HEK293 (cell line): ENCODE results near the gene PRTN3.
"Not testable (repeated sequence)": the region's sequence is repeated elsewhere in the genome, so short reads cannot be mapped to it uniquely, and the experiment has no call there.

Source experiments
- CTCF ChIA-PET: fragments of 350-600 bp; formaldehyde crosslinking; extraction: SDS; loops from one replicate; lab custom pipeline; 2021; ENCODE audit warnings: antibody characterized with exemption; lab: Yijun Ruan, JAX
- POLR2A ChIA-PET: fragments of 300-600 bp; formaldehyde crosslinking; extraction: SDS; loops from one replicate; lab custom pipeline; 2020; ENCODE audit warnings: antibody characterized with exemption, inconsistent platforms; lab: Yijun Ruan, JAX
- H3K27ac ChIP-seq: fragments of 200-500 bp; sonication (Bioruptor generic); 2 replicates; pipeline ENCODE4 v1.5.1; 2014; ENCODE audit warnings: low read depth, low read length, control low read depth, inconsistent platforms; ENCODE audit errors: extremely low read depth
- H3K36me3 ChIP-seq, 2 experiments: fragments of 200-500 bp in 1 of 2; sonication (Bioruptor generic) in 1 of 2; 1 replicate in 1 of 2; 2 replicates in 1 of 2; pipeline ENCODE4 v1.5.1; 2014 to 2017; ENCODE audit warnings: inconsistent platforms in 2 of 2, low read length in 2 of 2; ENCODE audit not compliant: control insufficient read depth in 2 of 2, insufficient read depth in 1 of 2
- H3K4me1 ChIP-seq: fragments of 200-500 bp; sonication (Bioruptor generic); 2 replicates; pipeline ENCODE4 v1.5.1; 2014; ENCODE audit warnings: mild to moderate bottlenecking, low read length, inconsistent platforms; ENCODE audit not compliant: control insufficient read depth, insufficient read depth
- H3K4me3 ChIP-seq: 2 replicates; pipeline ENCODE4 v1.5.1; 2011; ENCODE audit warnings: low read depth, mild to moderate bottlenecking, control low read depth, low read length, moderate library complexity
- H3K9me3 ChIP-seq: fragments of 200-500 bp; sonication (Bioruptor generic); 2 replicates; pipeline ENCODE4 v1.5.1; 2014; ENCODE audit warnings: low read depth, low read length, inconsistent platforms; ENCODE audit not compliant: control insufficient read depth, insufficient read depth
- GLIS1 ChIP-seq: fragments of 450-650 bp; formaldehyde crosslinking; IDR thresholded peaks from 2 replicates; pipeline ENCODE4 v1.5.1; 2016; ENCODE audit warnings: missing biosample characterization, missing genetic modification characterization
- KLF8 ChIP-seq: fragments of 450-650 bp; formaldehyde crosslinking; IDR thresholded peaks from 2 replicates; pipeline ENCODE4 v1.5.1; 2016; ENCODE audit warnings: missing biosample characterization, missing genetic modification characterization
- PBX3 ChIP-seq: sonication (generic); formaldehyde crosslinking; IDR thresholded peaks from 2 replicates; pipeline ENCODE4 v1.8.1; 2022; ENCODE audit warnings: mild to moderate bottlenecking, moderate library complexity, missing genetic modification reagents
- ZBTB21 ChIP-seq: fragments of 450-650 bp; formaldehyde crosslinking; IDR thresholded peaks from 2 replicates; pipeline ENCODE4 v1.5.1; 2017; ENCODE audit warnings: missing biosample characterization, missing genetic modification characterization
- ZBTB26 ChIP-seq: fragments of 450-650 bp; formaldehyde crosslinking; optimal IDR thresholded peaks from 2 replicates; pipeline ENCODE3; 2016; ENCODE audit warnings: missing biosample characterization, mild to moderate bottlenecking, missing genetic modification characterization
- ZFP69B ChIP-seq: fragments of 450-650 bp; formaldehyde crosslinking; IDR thresholded peaks from 2 replicates; pipeline ENCODE4 v1.5.1; 2016; ENCODE audit warnings: missing biosample characterization, missing genetic modification characterization
- ZNF2 ChIP-seq: fragments of 450-650 bp; formaldehyde crosslinking; IDR thresholded peaks from 2 replicates; pipeline ENCODE4 v1.5.1; 2016; ENCODE audit warnings: missing biosample characterization, missing genetic modification characterization
- ZNF24 ChIP-seq: fragments of 450-650 bp; formaldehyde crosslinking; IDR thresholded peaks from 2 replicates; pipeline ENCODE4 v1.5.1; 2016; ENCODE audit warnings: missing biosample characterization, missing genetic modification characterization
- ZNF292 ChIP-seq: fragments of 450-650 bp; formaldehyde crosslinking; IDR thresholded peaks from 2 replicates; pipeline ENCODE4 v1.5.1; 2016; ENCODE audit warnings: low read depth, missing biosample characterization, missing genetic modification characterization, borderline replicate concordance
- ZNF600 ChIP-seq: fragments of 450-650 bp; formaldehyde crosslinking; IDR thresholded peaks from 2 replicates; pipeline ENCODE4 v1.5.1; 2016; ENCODE audit warnings: missing biosample characterization, missing genetic modification characterization

The PRTN3 gene

GRCh38 chr19:852136-853013, 11.6 kb downstream of the PRTN3 start, which contains the start of gene ELANE:
ELANE (plus strand) TSS chr19:852303; CDS start chr19:852329, 26 bp downstream.
- H3K27ac ChIP-seq, result no peak within 1 kb of the TSS
- no peaks in the 10 kb centered on the region for H3K4me1 ChIP-seq
- TF ChIP-seq GLIS1 (tag by site-specific recombination) (peak; percentile 63; the same call in 1 of the 2 replicates), ZFP69B (tag by site-specific recombination) (peak; percentile 61; the same call in 1 of the 2 replicates), KLF8 (no peak)
- ChIA-PET CTCF (interaction anchor here (0.7 kb wide), 1 partner anchor 31 kb away, joined by 4 read pairs; no protein-coding TSS in a partner anchor), POLR2A (no interaction called here)
- no peaks in the 10 kb centered on the region for H3K36me3 ChIP-seq
- no peaks in the 10 kb centered on the region for H3K9me3 ChIP-seq
- no peak within 1 kb of the TSS for H3K4me3 ChIP-seq

DNA sequence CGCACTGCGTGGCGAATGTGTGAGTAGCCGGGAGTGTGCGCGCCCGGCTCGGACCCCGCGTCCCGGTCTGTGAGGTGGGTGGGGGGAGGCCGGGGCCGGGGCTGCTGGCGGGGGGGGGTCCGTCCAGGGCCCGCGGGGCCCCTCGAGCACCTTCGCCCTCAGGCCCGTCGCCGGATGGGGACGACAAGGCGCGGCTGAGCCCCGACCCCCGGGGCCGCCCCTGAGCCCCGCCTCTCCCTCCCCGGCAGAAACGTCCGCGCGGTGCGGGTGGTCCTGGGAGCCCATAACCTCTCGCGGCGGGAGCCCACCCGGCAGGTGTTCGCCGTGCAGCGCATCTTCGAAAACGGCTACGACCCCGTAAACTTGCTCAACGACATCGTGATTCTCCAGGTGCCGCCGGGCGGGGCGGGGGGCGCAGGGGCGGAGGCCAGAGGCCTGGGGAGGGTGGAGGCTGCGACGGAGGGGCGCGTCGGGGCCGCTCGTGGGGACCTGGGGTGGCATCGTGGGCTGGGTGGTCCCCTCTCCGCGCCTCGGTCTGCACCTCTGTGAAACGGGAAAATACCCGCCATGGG, 12.3 kb downstream of the PRTN3 start:
- no peak for TF ChIP-seq ZNF24 (tag by site-specific recombination)
- no peak for TF ChIP-seq ZBTB26
- TF ChIP-seq ZNF292 (tag by site-specific recombination), result no peak
- no peak for TF ChIP-seq ZNF2 (tag by site-specific recombination)
- H3K27ac ChIP-seq, result no peak overlapping the region
- no peaks in the 10 kb centered on the region for H3K36me3 ChIP-seq
- no peak overlapping the region for H3K4me3 ChIP-seq
- H3K9me3 ChIP-seq, result no peaks in the 10 kb centered on the region
- ChIA-PET POLR2A (no interaction called here), CTCF (no interaction called here)
- no peaks in the 10 kb centered on the region for H3K4me1 ChIP-seq

- H3K9me3 ChIP-seq, POLR2A ChIA-PET, H3K36me3 ChIP-seq, H3K4me3 ChIP-seq, H3K27ac ChIP-seq, H3K4me1 ChIP-seq: not testable (repeated sequence)
- CTCF ChIA-PET, result interaction anchor here (0.6 kb wide), 1 partner anchor 13 kb away, joined by 3 read pairs; no protein-coding TSS in a partner anchor
Observed at GRCh38 chr19:853614-854220, 12.9 kb downstream of the PRTN3 start.

DNA sequence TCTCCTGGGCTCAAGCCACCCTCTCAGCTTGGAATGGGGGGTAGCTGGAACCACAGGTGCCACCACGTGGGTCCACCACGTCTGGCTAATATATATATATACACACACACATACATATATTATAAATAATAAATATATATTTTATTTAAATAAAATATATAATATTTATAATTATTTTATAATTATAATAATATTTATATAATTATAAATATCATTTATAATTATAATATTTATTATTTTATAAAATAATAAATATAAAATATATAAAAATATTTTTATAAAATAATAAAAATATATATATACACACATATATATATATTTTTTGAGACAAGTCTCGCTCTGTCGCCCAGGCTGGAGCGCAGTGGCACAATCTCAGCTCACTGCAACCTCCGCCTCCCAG, 13.8 kb downstream of the PRTN3 start:
- H3K36me3 ChIP-seq, result no peaks in the 10 kb centered on the region
- H3K4me1 ChIP-seq, result no peaks in the 10 kb centered on the region
- no peaks in the 10 kb centered on the region for H3K9me3 ChIP-seq
- TF ChIP-seq ZNF600 (tag by site-specific recombination) (no peak), ZBTB21 (tag by site-specific recombination) (no peak), PBX3 (CRISPR knock-in tag) (no peak)
- ChIA-PET CTCF (no interaction called here), POLR2A (no interaction called here)
- no peak overlapping the region for H3K4me3 ChIP-seq
- H3K27ac ChIP-seq, result no peak overlapping the region
